Gastrocnemius medialis (tissue), 4 donors: ENCODE results near the gene PARD3. TPM values are rescaled to one million over a fixed set of nuclear protein-coding genes. Genes with fewer than 3 reads are reported as not detected.
A peak's percentile ranks its signal among the peaks of the same experiment; 100 is the strongest.

Source experiments
- ATAC-seq, 2 donors: fragments of 150-250 bp; one replicate each; pipeline ENCODE4 v1.9.1; 2016
- DNase-seq, 2 donors: peaks; one replicate each; pipeline ENCODE4 v3.0.0-alpha.2; 2019
- H3K27ac ChIP-seq, 4 donors: fragments of 200-600 bp; sonication (generic); 1 replicate in 1 of 4; 2 replicates in 3 of 4; pipeline ENCODE4 v1.5.1; 2016 to 2018; ENCODE audit warnings: mild to moderate bottlenecking in 2 of 4, moderate library complexity in 1 of 4
- H3K27me3 ChIP-seq, 3 donors: fragments of 200-600 bp; sonication (generic) in 2 of 3; 1 replicate in 1 of 3; 2 replicates in 2 of 3; pipeline versions ENCODE4 v1.5.1 to v1.6.0; 2016 to 2019; ENCODE audit warnings: mild to moderate bottlenecking in 1 of 3, moderate library complexity in 1 of 3
- H3K36me3 ChIP-seq, 2 donors: fragments of 200-600 bp; sonication (generic) in 1 of 2; one replicate each; pipeline ENCODE4 v1.5.1; 2017 to 2018
- H3K4me1 ChIP-seq, 2 donors: fragments of 200-600 bp; sonication (generic) in 1 of 2; one replicate each; pipeline ENCODE4 v1.5.1; 2016 to 2017; ENCODE audit warnings: mild to moderate bottlenecking in 2 of 2
- H3K4me3 ChIP-seq, 4 donors: fragments of 200-600 bp; sonication (generic) in 3 of 4; 1 replicate in 1 of 4; 2 replicates in 3 of 4; pipeline ENCODE4 v1.5.1; 2016 to 2019; ENCODE audit warnings: mild to moderate bottlenecking in 2 of 4
- H3K9me3 ChIP-seq, 3 donors: fragments of 200-600 bp; sonication (generic) in 2 of 3; 1 replicate in 1 of 3; 2 replicates in 2 of 3; pipeline ENCODE4 v1.5.1; 2016 to 2019
- POLR2A ChIP-seq, 2 donors: fragments of 450-650 bp; IDR thresholded peaks; one replicate each; pipeline ENCODE4 v1.6.1; 2017; ENCODE audit warnings: antibody characterized with exemption in 2 of 2, mild to moderate bottlenecking in 2 of 2, moderate library complexity in 2 of 2
- in situ Hi-C, 4 donors: fragments of 200-750 bp; cut with MboI; loops; one replicate each; pipeline versions ENCODE4 v1.15.0 to v1.8.0; 2017; ENCODE audit warnings: low sequenced_read_pairs in 4 of 4
- intact Hi-C: fragments of 100-400 bp; cut with DNase I; formaldehyde crosslinking; loops from one replicate; pipeline ENCODE4 v1.15.1; 2023; ENCODE audit warnings: low total_unique reads
- total RNA-seq, 4 donors: library from RNA; depleted of rRNA; stranded (reverse); fragments of >200 nt; gene quantifications; one replicate each; pipeline versions ENCODE4 v1.1.0 to v1.2.3, GENCODE V29; 2016
- TF ChIP-seq, protein P1 (sequence below), 5 experiments: fragments of 450-650 bp in 3 of 5; fragments of 200-600 bp in 2 of 5; sonication (generic) in 2 of 5; IDR thresholded peaks in 4 of 5; conservative IDR thresholded peaks in 1 of 5; 1 replicate in 4 of 5; 2 replicates in 1 of 5; pipeline ENCODE4 v1.5.1; 2016 to 2019; ENCODE audit warnings: antibody characterized with exemption in 5 of 5, mild to moderate bottlenecking in 3 of 5, moderate library complexity in 3 of 5

The PARD3 gene
- total RNA-seq, 4 donors from 2014 or later = 64.6 to 75.8 (median 68.3) TPM

DNA sequence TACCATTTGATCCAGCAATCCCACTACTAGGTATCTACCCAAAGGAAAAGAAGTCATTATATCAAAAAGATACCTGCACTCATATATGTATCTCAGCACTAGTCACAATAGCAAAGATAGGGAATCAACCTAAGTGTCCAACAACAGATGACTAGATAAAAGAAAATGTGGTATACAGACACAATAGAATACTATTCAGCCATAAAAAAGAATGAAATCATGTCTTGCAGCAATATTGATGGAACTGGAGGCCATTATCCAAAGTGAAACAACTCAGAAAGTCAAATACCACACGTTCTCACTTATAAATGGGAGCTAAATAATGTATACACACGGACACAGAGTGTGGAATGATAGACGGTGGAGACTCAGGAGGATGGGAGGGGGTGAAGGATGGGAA lies 146.0 kb downstream of the PARD3 start:
- ATAC-seq = no peak
- H3K9me3 ChIP-seq = no peaks in the 10 kb centered on the region
- H3K27ac ChIP-seq = no peak overlapping the region
- intact Hi-C loops (loop anchor here (5.0 kb wide), 1 partner anchor 143 kb away; no protein-coding TSS in a partner anchor), in situ Hi-C loops (loop anchor here in 3 of 4 donors (25.0 kb wide), 4 partner anchors 143 to 293 kb away; partner anchors contain the start of gene PARD3 (in 2 of the 3))
- TF ChIP-seq POLR2A (IDR thresholded peaks at IDR 0.05) = no peak
- TF ChIP-seq, protein P1, sequence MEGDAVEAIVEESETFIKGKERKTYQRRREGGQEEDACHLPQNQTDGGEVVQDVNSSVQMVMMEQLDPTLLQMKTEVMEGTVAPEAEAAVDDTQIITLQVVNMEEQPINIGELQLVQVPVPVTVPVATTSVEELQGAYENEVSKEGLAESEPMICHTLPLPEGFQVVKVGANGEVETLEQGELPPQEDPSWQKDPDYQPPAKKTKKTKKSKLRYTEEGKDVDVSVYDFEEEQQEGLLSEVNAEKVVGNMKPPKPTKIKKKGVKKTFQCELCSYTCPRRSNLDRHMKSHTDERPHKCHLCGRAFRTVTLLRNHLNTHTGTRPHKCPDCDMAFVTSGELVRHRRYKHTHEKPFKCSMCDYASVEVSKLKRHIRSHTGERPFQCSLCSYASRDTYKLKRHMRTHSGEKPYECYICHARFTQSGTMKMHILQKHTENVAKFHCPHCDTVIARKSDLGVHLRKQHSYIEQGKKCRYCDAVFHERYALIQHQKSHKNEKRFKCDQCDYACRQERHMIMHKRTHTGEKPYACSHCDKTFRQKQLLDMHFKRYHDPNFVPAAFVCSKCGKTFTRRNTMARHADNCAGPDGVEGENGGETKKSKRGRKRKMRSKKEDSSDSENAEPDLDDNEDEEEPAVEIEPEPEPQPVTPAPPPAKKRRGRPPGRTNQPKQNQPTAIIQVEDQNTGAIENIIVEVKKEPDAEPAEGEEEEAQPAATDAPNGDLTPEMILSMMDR (IDR thresholded peaks at IDR 0.05 in 4 of 5, conservative IDR thresholded peaks at IDR 0.05 in 1 of 5) = no peak
- H3K4me3 ChIP-seq = no peak overlapping the region
- no peaks in the 10 kb centered on the region for H3K36me3 ChIP-seq
- no peaks in the 10 kb centered on the region for H3K27me3 ChIP-seq
- DNase-seq = no peak
- peaks cover 10 to 24% of the 10 kb centered on the region in 2 donors for H3K4me1 ChIP-seq

DNA sequence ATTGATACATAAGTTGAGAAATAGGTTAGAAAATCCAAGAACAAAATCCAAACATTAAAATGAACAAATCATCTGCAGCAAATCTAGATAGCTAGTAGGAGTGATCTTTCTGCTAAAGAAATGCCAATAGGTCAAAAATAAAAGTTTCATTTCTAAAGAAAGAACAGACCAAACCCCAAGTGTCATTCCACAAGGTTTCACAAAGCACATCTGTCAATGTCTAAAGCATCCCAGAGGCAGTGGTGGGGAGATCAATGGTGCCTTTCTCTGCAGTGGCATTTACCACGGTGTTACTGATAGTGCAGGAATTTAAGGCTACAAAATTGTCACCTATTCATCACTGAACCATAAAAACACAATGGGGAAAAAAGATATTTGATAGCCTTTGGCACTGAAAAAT lies 147.9 kb downstream of the PARD3 start:
- intact Hi-C loops = loop anchor here (5.0 kb wide), 1 partner anchor 145 kb away; no protein-coding TSS in a partner anchor
- H3K27ac ChIP-seq = no peak overlapping the region
- no peak overlapping the region for H3K4me3 ChIP-seq
- in situ Hi-C loops = loop anchor here in 3 of 4 donors (25.0 kb wide), 4 partner anchors 145 to 295 kb away; partner anchors contain the start of gene PARD3 (in 2 of the 3)
- no peaks in the 10 kb centered on the region for H3K9me3 ChIP-seq
- no peaks in the 10 kb centered on the region for H3K27me3 ChIP-seq
- TF ChIP-seq, protein P1 (IDR thresholded peaks at IDR 0.05 in 4 of 5, conservative IDR thresholded peaks at IDR 0.05 in 1 of 5) = no peak
- TF ChIP-seq POLR2A (IDR thresholded peaks at IDR 0.05) = no peak
- H3K36me3 ChIP-seq = no peaks in the 10 kb centered on the region
- DNase-seq = no peak
- H3K4me1 ChIP-seq = peaks cover 8 to 15% of the 10 kb centered on the region in 2 donors
- no peak for ATAC-seq

DNA sequence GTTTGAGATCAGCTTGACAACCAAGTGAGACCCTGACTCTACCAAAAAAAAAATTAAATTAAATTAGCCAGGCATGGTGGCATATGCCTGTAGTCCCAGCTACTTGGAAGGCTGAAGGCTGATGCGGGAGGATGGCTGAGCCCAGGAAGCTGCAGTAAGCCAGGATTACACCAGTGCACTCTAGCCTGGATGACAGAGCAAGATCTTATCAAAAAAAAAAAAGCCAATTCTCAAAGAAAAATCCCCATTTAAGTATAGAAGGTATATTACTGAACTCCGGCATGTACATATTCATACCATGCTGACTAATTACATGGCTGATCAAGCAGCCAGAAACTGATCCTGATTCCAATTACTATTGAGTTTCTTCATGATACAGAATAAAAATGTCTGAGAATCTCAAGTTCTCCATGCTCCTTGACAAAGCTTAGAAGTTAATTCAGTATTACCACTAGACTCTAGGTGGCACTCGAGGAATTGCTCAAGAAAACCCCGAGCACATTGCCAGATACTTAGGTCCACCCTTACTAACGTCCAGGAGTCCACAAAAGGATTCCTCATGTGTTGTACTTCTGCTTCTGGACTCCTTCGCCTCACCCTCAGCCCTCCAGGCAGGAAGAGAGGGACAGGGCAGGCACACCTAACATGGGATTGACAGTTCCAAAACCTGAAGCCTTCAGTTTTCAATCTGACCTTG lies 148.9 kb downstream of the PARD3 start:
- ATAC-seq = peak; percentile 86 to 95
- in situ Hi-C loops = loop anchor here in 3 of 4 donors (25.0 kb wide), 4 partner anchors 146 to 296 kb away; partner anchors contain the start of gene PARD3 (in 2 of the 3)
- DNase-seq = peak; percentile 39 to 59
- H3K27ac ChIP-seq = no peak overlapping the region
- H3K4me1 ChIP-seq = peaks cover 8 to 15% of the 10 kb centered on the region in 2 donors
- H3K27me3 ChIP-seq = no peaks in the 10 kb centered on the region
- no peaks in the 10 kb centered on the region for H3K36me3 ChIP-seq
- intact Hi-C loops = loop anchor here (1.0 to 5.0 kb wide), 2 partner anchors 146 to 295 kb away; no protein-coding TSS in a partner anchor
- TF ChIP-seq, protein P1 (IDR thresholded peaks at IDR 0.05 in 4 of 5, conservative IDR thresholded peaks at IDR 0.05 in 1 of 5) = peak; percentile 25 to 68 (median 45)
- no peak for TF ChIP-seq POLR2A (IDR thresholded peaks at IDR 0.05)
- no peak overlapping the region for H3K4me3 ChIP-seq
- no peaks in the 10 kb centered on the region for H3K9me3 ChIP-seq

DNA sequence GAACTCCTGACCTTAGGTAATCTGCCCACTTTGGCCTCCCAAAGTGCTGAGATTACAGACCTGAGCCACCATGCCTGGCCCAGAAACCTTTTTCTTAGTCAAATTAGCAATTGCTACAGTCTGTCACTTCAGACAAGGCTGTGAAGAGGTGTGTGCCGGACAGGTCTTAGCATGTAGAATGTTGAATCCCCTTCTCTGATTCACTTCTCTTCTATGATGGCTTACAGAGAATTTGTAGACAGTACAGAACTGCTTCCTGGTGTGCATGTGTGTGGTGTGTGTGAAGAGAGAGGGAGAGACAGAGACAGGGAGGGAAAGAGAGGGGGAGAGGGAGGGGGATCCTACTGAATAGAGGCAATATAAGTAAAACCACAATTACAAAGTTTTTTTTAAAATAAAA lies 150.4 kb downstream of the PARD3 start:
- intact Hi-C loops (loop anchor here (5.0 kb wide), 1 partner anchor 148 kb away; no protein-coding TSS in a partner anchor), in situ Hi-C loops (loop anchor here in 3 of 4 donors (25.0 kb wide), 4 partner anchors 148 to 298 kb away; partner anchors contain the start of gene PARD3 (in 2 of the 3))
- H3K36me3 ChIP-seq = no peaks in the 10 kb centered on the region
- H3K27me3 ChIP-seq = no peaks in the 10 kb centered on the region
- ATAC-seq (no peak), DNase-seq (no peak)
- H3K9me3 ChIP-seq = no peaks in the 10 kb centered on the region
- TF ChIP-seq POLR2A (IDR thresholded peaks at IDR 0.05) = no peak
- TF ChIP-seq, protein P1 (IDR thresholded peaks at IDR 0.05 in 4 of 5, conservative IDR thresholded peaks at IDR 0.05 in 1 of 5) = no peak
- peaks cover 0 to 9% of the 10 kb centered on the region in 2 donors for H3K4me1 ChIP-seq
- H3K4me3 ChIP-seq = no peak overlapping the region
- no peak overlapping the region for H3K27ac ChIP-seq
